HG02884 (cell line): ENCODE data around the gene RNU1-3.
"Not testable (repeated sequence)": the region's sequence is repeated elsewhere in the genome, so short reads cannot be mapped to it uniquely, and the experiment has no call there.

Source experiments
- ATAC-seq: cut with Tn5 transposase; IDR thresholded peaks from one replicate; pipeline ENCODE4 v1.9.1; 2021; ENCODE audit warnings: mild to moderate bottlenecking, moderate library complexity; ENCODE audit not compliant: unreplicated experiment

The RNU1-3 gene

GRCh38 chr1:16696507-16697150 lies 29.9 kb upstream of the RNU1-3 start:
- ATAC-seq, result not testable (repeated sequence)

GRCh38 chr1:16694308-16694702 lies 27.6 kb upstream of the RNU1-3 start:
- not testable (repeated sequence) for ATAC-seq

GRCh38 chr1:16693449-16694307 lies 26.9 kb upstream of the RNU1-3 start:
- ATAC-seq, result not testable (repeated sequence)

- not testable (repeated sequence) for ATAC-seq
Observed at GRCh38 chr1:16692717-16693448, 26.1 kb upstream of the RNU1-3 start.

GRCh38 chr1:16692283-16692682 lies 25.5 kb upstream of the RNU1-3 start:
- ATAC-seq, result not testable (repeated sequence)

- not testable (repeated sequence) for ATAC-seq
Observed at GRCh38 chr1:16690971-16691682, 24.4 kb upstream of the RNU1-3 start.

GRCh38 chr1:16687132-16687800 lies 20.5 kb upstream of the RNU1-3 start:
- ATAC-seq, result not testable (repeated sequence)

GRCh38 chr1:16685445-16686371 lies 19.0 kb upstream of the RNU1-3 start:
- not testable (repeated sequence) for ATAC-seq

- ATAC-seq, result not testable (repeated sequence)
Observed at GRCh38 chr1:16684738-16685337, 18.1 kb upstream of the RNU1-3 start.

- ATAC-seq, result not testable (repeated sequence)
Observed at GRCh38 chr1:16684152-16684551, 17.4 kb upstream of the RNU1-3 start.

- not testable (repeated sequence) for ATAC-seq
Observed at GRCh38 chr1:16682803-16683202, 16.1 kb upstream of the RNU1-3 start.

- not testable (repeated sequence) for ATAC-seq
Observed at GRCh38 chr1:16680366-16680765, 13.6 kb upstream of the RNU1-3 start.

GRCh38 chr1:16677552-16678431 lies 11.0 kb upstream of the RNU1-3 start:
- no peak for ATAC-seq

GRCh38 chr1:16676661-16677523 lies 10.1 kb upstream of the RNU1-3 start:
- not testable (repeated sequence) for ATAC-seq

GRCh38 chr1:16675118-16675510 lies 8.4 kb upstream of the RNU1-3 start:
- ATAC-seq, result not testable (repeated sequence)

GRCh38 chr1:16673976-16674375 lies 7.2 kb upstream of the RNU1-3 start:
- not testable (repeated sequence) for ATAC-seq

GRCh38 chr1:16665836-16666235 lies 912 bp downstream of the RNU1-3 start:
- not testable (repeated sequence) for ATAC-seq
